Uterus (tissue), 4 donors: ENCODE results near the gene TRPM1. TPM values are rescaled to one million over a fixed set of nuclear protein-coding genes. Genes with fewer than 3 reads are reported as not detected.

Experiments
- DNase-seq, 2 donors: peaks; one replicate each; pipeline ENCODE4 v3.0.0-alpha.2; 2019 to 2020
- H3K27ac ChIP-seq, 2 donors: fragments of 200-600 bp; sonication (generic); 1 replicate in 1 of 2; 2 replicates in 1 of 2; pipeline ENCODE4 v1.5.1; 2016 to 2018
- H3K27me3 ChIP-seq, 2 donors: fragments of 200-600 bp; sonication (generic); one replicate each; pipeline ENCODE4 v1.5.1; 2018 to 2019; ENCODE audit warnings: control low read depth in 1 of 2
- H3K36me3 ChIP-seq, 2 donors: fragments of 200-600 bp; sonication (generic); one replicate each; pipeline ENCODE4 v1.5.1; 2019; ENCODE audit warnings: control low read depth in 1 of 2
- H3K4me1 ChIP-seq, 2 donors: fragments of 200-600 bp; sonication (generic); one replicate each; pipeline ENCODE4 v1.5.1; 2018 to 2019; ENCODE audit warnings: control low read depth in 1 of 2
- H3K4me3 ChIP-seq, 2 donors: fragments of 200-600 bp; sonication (generic); 1 replicate in 1 of 2; 2 replicates in 1 of 2; pipeline ENCODE4 v1.5.1; 2018 to 2019; ENCODE audit warnings: mild to moderate bottlenecking in 1 of 2
- H3K9me3 ChIP-seq, 2 donors: fragments of 200-600 bp; sonication (generic); one replicate each; pipeline ENCODE4 v1.5.1; 2019; ENCODE audit warnings: control low read depth in 1 of 2
- POLR2A ChIP-seq, 2 donors: fragments of 450-650 bp; IDR thresholded peaks; one replicate each; pipeline ENCODE4 v1.6.1; 2016; ENCODE audit warnings: antibody characterized with exemption in 2 of 2, mild to moderate bottlenecking in 1 of 2, moderate library complexity in 1 of 2
- intact Hi-C: fragments of 100-400 bp; cut with DNase I; formaldehyde crosslinking; loops from one replicate; pipeline ENCODE4 v1.15.1; 2023; ENCODE audit warnings: low total_unique reads
- total RNA-seq, 4 donors: library from RNA; depleted of rRNA in 3 of 4; stranded (reverse); fragments of >200 nt in 3 of 4; gene quantifications; one replicate each; pipeline versions ENCODE4 v1.1.0 to v1.2.4, GENCODE V29; 2014 to 2023
- TF ChIP-seq, protein P1 (sequence below), 4 experiments: fragments of 200-600 bp in 2 of 4; fragments of 450-650 bp in 2 of 4; sonication (generic) in 2 of 4; IDR thresholded peaks; one replicate each; pipeline ENCODE4 v1.5.1; 2016 to 2019; ENCODE audit warnings: antibody characterized with exemption in 4 of 4, mild to moderate bottlenecking in 2 of 4, moderate library complexity in 1 of 4
- donor health status: DM: yes; HTN: yes; CAD: no.

Gene TRPM1
- total RNA-seq, 4 donors from 2014 or later: not detected

GRCh38 chr15:31116423-31117030 is 15.0 kb upstream of the TRPM1 start:
- no peak for TF ChIP-seq POLR2A (IDR thresholded peaks at IDR 0.05)
- TF ChIP-seq, protein P1, sequence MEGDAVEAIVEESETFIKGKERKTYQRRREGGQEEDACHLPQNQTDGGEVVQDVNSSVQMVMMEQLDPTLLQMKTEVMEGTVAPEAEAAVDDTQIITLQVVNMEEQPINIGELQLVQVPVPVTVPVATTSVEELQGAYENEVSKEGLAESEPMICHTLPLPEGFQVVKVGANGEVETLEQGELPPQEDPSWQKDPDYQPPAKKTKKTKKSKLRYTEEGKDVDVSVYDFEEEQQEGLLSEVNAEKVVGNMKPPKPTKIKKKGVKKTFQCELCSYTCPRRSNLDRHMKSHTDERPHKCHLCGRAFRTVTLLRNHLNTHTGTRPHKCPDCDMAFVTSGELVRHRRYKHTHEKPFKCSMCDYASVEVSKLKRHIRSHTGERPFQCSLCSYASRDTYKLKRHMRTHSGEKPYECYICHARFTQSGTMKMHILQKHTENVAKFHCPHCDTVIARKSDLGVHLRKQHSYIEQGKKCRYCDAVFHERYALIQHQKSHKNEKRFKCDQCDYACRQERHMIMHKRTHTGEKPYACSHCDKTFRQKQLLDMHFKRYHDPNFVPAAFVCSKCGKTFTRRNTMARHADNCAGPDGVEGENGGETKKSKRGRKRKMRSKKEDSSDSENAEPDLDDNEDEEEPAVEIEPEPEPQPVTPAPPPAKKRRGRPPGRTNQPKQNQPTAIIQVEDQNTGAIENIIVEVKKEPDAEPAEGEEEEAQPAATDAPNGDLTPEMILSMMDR (IDR thresholded peaks at IDR 0.05): no peak
- no peaks in the 10 kb centered on the region for H3K4me1 ChIP-seq
- intact Hi-C loops: no loop called here
- no peak overlapping the region for H3K4me3 ChIP-seq
- no peak for DNase-seq
- no peaks in the 10 kb centered on the region for H3K27me3 ChIP-seq
- H3K27ac ChIP-seq: no peak overlapping the region
- H3K36me3 ChIP-seq: no peaks in the 10 kb centered on the region
- no peaks in the 10 kb centered on the region for H3K9me3 ChIP-seq

DNA sequence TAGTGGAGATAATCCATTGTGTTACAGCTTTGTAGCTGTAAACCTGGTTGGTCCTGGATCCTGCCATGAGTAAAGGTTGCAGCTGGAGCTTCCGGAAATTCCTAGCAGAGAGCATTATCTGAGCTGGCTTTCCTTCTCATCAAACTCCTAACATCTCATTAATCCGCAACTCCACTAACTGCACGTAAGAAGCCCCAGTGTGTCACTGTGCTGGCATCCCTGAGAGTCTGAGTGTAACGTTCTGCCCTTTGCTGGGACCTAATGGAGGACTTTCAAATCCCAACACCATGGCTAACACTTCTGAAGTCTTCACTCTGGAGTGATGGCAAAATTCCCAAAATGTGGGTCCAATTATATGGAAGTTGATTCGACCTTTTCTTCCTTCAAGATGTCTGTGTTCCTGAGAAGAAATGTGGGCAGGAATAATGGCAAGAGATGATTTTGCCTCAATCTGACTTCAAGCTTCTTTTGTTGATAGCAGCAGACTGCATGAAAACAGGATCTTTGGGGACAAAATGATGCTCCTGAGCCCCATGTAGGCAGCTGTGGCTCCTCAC is 9.6 kb upstream of the TRPM1 start:
- no peak overlapping the region for H3K4me3 ChIP-seq
- no peak overlapping the region for H3K27ac ChIP-seq
- no peaks in the 10 kb centered on the region for H3K4me1 ChIP-seq
- no peaks in the 10 kb centered on the region for H3K27me3 ChIP-seq
- intact Hi-C loops: no loop called here
- no peaks in the 10 kb centered on the region for H3K36me3 ChIP-seq
- no peak for DNase-seq
- H3K9me3 ChIP-seq: no peaks in the 10 kb centered on the region
- TF ChIP-seq POLR2A (IDR thresholded peaks at IDR 0.05): no peak
- TF ChIP-seq, protein P1 (IDR thresholded peaks at IDR 0.05): no peak

GRCh38 chr15:31108836-31109235 is 7.3 kb upstream of the TRPM1 start:
- H3K9me3 ChIP-seq: no peaks in the 10 kb centered on the region
- no peaks in the 10 kb centered on the region for H3K4me1 ChIP-seq
- intact Hi-C loops: no loop called here
- no peak overlapping the region for H3K4me3 ChIP-seq
- no peak for DNase-seq
- no peaks in the 10 kb centered on the region for H3K27me3 ChIP-seq
- TF ChIP-seq, protein P1 (IDR thresholded peaks at IDR 0.05): no peak
- TF ChIP-seq POLR2A (IDR thresholded peaks at IDR 0.05): no peak
- H3K27ac ChIP-seq: no peak overlapping the region
- H3K36me3 ChIP-seq: no peaks in the 10 kb centered on the region

GRCh38 chr15:31106495-31107300 is 5.2 kb upstream of the TRPM1 start:
- no peak for TF ChIP-seq POLR2A (IDR thresholded peaks at IDR 0.05)
- TF ChIP-seq, protein P1 (IDR thresholded peaks at IDR 0.05): no peak
- DNase-seq: no peak

DNA sequence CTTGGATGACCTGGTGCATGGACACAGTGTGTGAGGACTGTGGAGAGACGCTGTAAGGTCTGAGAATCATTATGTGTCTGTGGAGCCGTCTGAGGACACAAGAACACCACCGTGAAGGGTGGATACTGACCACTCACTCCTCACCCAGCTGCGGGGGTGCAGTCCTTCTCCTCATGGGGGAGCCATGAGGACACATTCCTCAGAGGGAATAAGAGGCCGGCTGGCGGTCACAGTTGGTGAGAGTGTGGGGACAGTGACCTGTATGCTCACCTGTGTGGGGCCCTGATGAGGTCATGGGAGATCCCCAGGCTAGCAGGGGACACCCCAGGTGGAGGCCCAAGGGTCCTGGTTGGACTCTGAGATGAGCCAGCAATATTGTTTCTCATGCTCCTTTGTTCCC is 2.5 kb upstream of the TRPM1 start:
- Histone ChIP-seq H3K4me3 (no peak overlapping the region), H3K4me1 (no peaks in the 10 kb centered on the region), H3K36me3 (no peaks in the 10 kb centered on the region), H3K27me3 (no peaks in the 10 kb centered on the region), H3K9me3 (no peaks in the 10 kb centered on the region), H3K27ac (no peak overlapping the region)
- no peak for TF ChIP-seq POLR2A (IDR thresholded peaks at IDR 0.05)
- TF ChIP-seq, protein P1 (IDR thresholded peaks at IDR 0.05): no peak
- intact Hi-C loops: no loop called here
- DNase-seq: no peak

More at GRCh38 chr15:31106495-31107300, 5.2 kb upstream of the TRPM1 start:
- intact Hi-C loops: no loop called here
- Histone ChIP-seq H3K27ac (no peak overlapping the region), H3K9me3 (no peaks in the 10 kb centered on the region), H3K36me3 (no peaks in the 10 kb centered on the region), H3K4me3 (no peak overlapping the region), H3K4me1 (no peaks in the 10 kb centered on the region), H3K27me3 (no peaks in the 10 kb centered on the region)
